Smooth muscle cell (in vitro differentiated cells): ENCODE data around the gene MUTYH. TPM values are rescaled to one million over a fixed set of nuclear protein-coding genes. Genes with fewer than 3 reads are reported as not detected.

Source experiments
- DNase-seq: peaks from one replicate; lab custom pipeline; 2025; ENCODE audit not compliant: unreplicated experiment; lab: John Stamatoyannopoulos, UW
- H2AFZ ChIP-seq: fragments of 200-600 bp; sonication (generic); 2 replicates; pipeline ENCODE4 v1.6.0; 2016; ENCODE audit warnings: antibody characterized with exemption, low read depth, mild to moderate bottlenecking
- H3F3A ChIP-seq: fragments of 200-600 bp; sonication (generic); 2 replicates; pipeline ENCODE4 v1.6.0; 2017; ENCODE audit warnings: antibody characterized with exemption, low read depth
- H3K27ac ChIP-seq: fragments of 200-600 bp; sonication (generic); 2 replicates; pipeline ENCODE4 v1.5.1; 2016; ENCODE audit warnings: low read depth, mild to moderate bottlenecking
- H3K27me3 ChIP-seq: fragments of 200-600 bp; sonication (generic); 2 replicates; pipeline ENCODE4 v1.6.1; 2016; ENCODE audit warnings: low read depth, mild to moderate bottlenecking
- H3K36me3 ChIP-seq: fragments of 200-600 bp; sonication (generic); 2 replicates; pipeline ENCODE4 v1.5.1; 2016; ENCODE audit warnings: low read depth
- H3K4me1 ChIP-seq: fragments of 200-600 bp; sonication (generic); 2 replicates; pipeline ENCODE4 v1.5.1; 2016; ENCODE audit warnings: low read depth
- H3K4me2 ChIP-seq: fragments of 200-600 bp; sonication (generic); 2 replicates; pipeline ENCODE4 v1.6.0; 2016; ENCODE audit warnings: mild to moderate bottlenecking
- H3K4me3 ChIP-seq: fragments of 200-600 bp; sonication (generic); 2 replicates; pipeline ENCODE4 v1.5.1; 2016; ENCODE audit warnings: mild to moderate bottlenecking
- H3K79me2 ChIP-seq: fragments of 200-600 bp; sonication (generic); 2 replicates; pipeline ENCODE4 v1.6.0; 2016; ENCODE audit warnings: low read depth, mild to moderate bottlenecking
- H3K9ac ChIP-seq: fragments of 200-600 bp; sonication (generic); 2 replicates; pipeline ENCODE4 v1.6.0; 2016; ENCODE audit warnings: low read depth
- H3K9me3 ChIP-seq: fragments of 200-600 bp; sonication (generic); replicated peaks from 2 replicates; pipeline ENCODE4 v1.5.1; 2016; ENCODE audit warnings: low read depth
- H4K20me1 ChIP-seq: fragments of 200-600 bp; sonication (generic); 2 replicates; pipeline ENCODE4 v1.6.0; 2016; ENCODE audit warnings: low read depth
- CTCF ChIP-seq: fragments of 200-600 bp; sonication (generic); IDR thresholded peaks from 2 replicates; pipeline ENCODE4 v1.5.1; 2017; ENCODE audit warnings: borderline replicate concordance, mild to moderate bottlenecking, antibody characterized with exemption; ENCODE audit not compliant: insufficient read depth, poor library complexity, severe bottlenecking
- WGBS: methylation state at CpG from one replicate; pipeline ENCODE4 v1.1.7; 2016; ENCODE audit warnings: low lambda C conversion rate; 5-methylcytosine and 5-hydroxymethylcytosine counted together
- polyA plus RNA-seq: library from polyadenylated mRNA; unstranded; fragments of >200 nt; fragmentation: Nextera tagmentation; extraction: Ambion mirVana; gene quantifications from 2 replicates; pipeline ENCODE4 v1.2.1, GENCODE V29; 2016
- total RNA-seq: library from RNA; depleted of rRNA; stranded (reverse); fragments of >200 nt; gene quantifications from 2 replicates; pipeline ENCODE4 v1.2.3, GENCODE V29; 2014

Gene MUTYH
- total and polyA plus RNA-seq, 2 experiments from 2014 or later, result 12.1 to 16.5 TPM

- no peak overlapping the region for H3K9ac ChIP-seq
Measured at GRCh38 chr1:45353685-45354084, 13.4 kb upstream of the MUTYH start.

GRCh38 chr1:45351508-45351907, 11.3 kb upstream of the MUTYH start:
- 89% methylated on average over 5 of the region's 5 CpGs for WGBS

More at GRCh38 chr1:45353685-45354084, 13.4 kb upstream of the MUTYH start:
- H2AFZ ChIP-seq, result no peak overlapping the region
- DNase-seq, result no peak
- TF ChIP-seq CTCF, result no peak
- H3K36me3 ChIP-seq, result no peaks in the 10 kb centered on the region
- H3K4me1 ChIP-seq, result no peaks in the 10 kb centered on the region
- H3K27ac ChIP-seq, result no peak overlapping the region
- no peaks in the 10 kb centered on the region for H3K79me2 ChIP-seq
- H3K27me3 ChIP-seq, result no peaks in the 10 kb centered on the region
- 91% methylated on average over 2 of the region's 2 CpGs for WGBS
- H3K4me2 ChIP-seq, result no peak overlapping the region
- H3K4me3 ChIP-seq, result no peak overlapping the region
- H4K20me1 ChIP-seq, result no peaks in the 10 kb centered on the region
- no peaks in the 10 kb centered on the region for H3F3A ChIP-seq
- H3K9me3 ChIP-seq, result no peaks in the 10 kb centered on the region

GRCh38 chr1:45348966-45349677, 8.9 kb upstream of the MUTYH start:
- H3K4me3 ChIP-seq, result no peak overlapping the region
- no peak overlapping the region for H3K9ac ChIP-seq
- no peak overlapping the region for H3K4me2 ChIP-seq
- WGBS, result 91% methylated on average over 3 of the region's 3 CpGs
- H3K9me3 ChIP-seq, result no peaks in the 10 kb centered on the region
- H3K79me2 ChIP-seq, result no peaks in the 10 kb centered on the region
- H3K27me3 ChIP-seq, result no peaks in the 10 kb centered on the region
- no peaks in the 10 kb centered on the region for H3F3A ChIP-seq
- no peak for DNase-seq
- H3K36me3 ChIP-seq, result no peaks in the 10 kb centered on the region
- no peak for TF ChIP-seq CTCF
- H3K27ac ChIP-seq, result peak overlapping the region; percentile 62
- H2AFZ ChIP-seq, result no peak overlapping the region
- H3K4me1 ChIP-seq, result no peaks in the 10 kb centered on the region
- no peaks in the 10 kb centered on the region for H4K20me1 ChIP-seq

More at GRCh38 chr1:45351508-45351907, 11.3 kb upstream of the MUTYH start:
- Histone ChIP-seq H3K9ac (no peak overlapping the region), H3K27ac (no peak overlapping the region), H3K27me3 (no peaks in the 10 kb centered on the region), H2AFZ (no peak overlapping the region), H3K79me2 (no peaks in the 10 kb centered on the region), H4K20me1 (no peaks in the 10 kb centered on the region), H3K4me1 (no peaks in the 10 kb centered on the region), H3K4me2 (no peak overlapping the region), H3K36me3 (no peaks in the 10 kb centered on the region), H3K9me3 (no peaks in the 10 kb centered on the region), H3F3A (no peaks in the 10 kb centered on the region), H3K4me3 (no peak overlapping the region)
- TF ChIP-seq CTCF, result no peak
- DNase-seq, result no peak

- Histone ChIP-seq H3K27me3 (no peaks in the 10 kb centered on the region), H3K4me2 (no peak overlapping the region)
Measured at GRCh38 chr1:45348609-45348965, 8.3 kb upstream of the MUTYH start.

More at GRCh38 chr1:45348609-45348965, 8.3 kb upstream of the MUTYH start:
- Histone ChIP-seq H3K4me1 (no peaks in the 10 kb centered on the region), H3K4me3 (no peak overlapping the region), H3K27ac (peak overlapping the region; percentile 62), H3K79me2 (no peaks in the 10 kb centered on the region), H3K9ac (no peak overlapping the region), H4K20me1 (no peaks in the 10 kb centered on the region), H2AFZ (no peak overlapping the region), H3F3A (no peaks in the 10 kb centered on the region), H3K36me3 (no peaks in the 10 kb centered on the region), H3K9me3 (no peaks in the 10 kb centered on the region)
- TF ChIP-seq CTCF, result no peak
- WGBS, result 67% methylated on average over 1 of the region's 1 CpG
- DNase-seq, result no peak
